ENCODE results near the gene AATK.

GRCh38 chr17:81103379-81103778 is 62.6 kb downstream of the AATK start:
- TF ChIP-seq CTCF (IDR thresholded peaks at IDR 0.05 in 8 of 11, conservative IDR thresholded peaks at IDR 0.05 in 3 of 11) (no peak), POLR2AphosphoS5 (IDR thresholded peaks at IDR 0.05) (peak in 1 of 3 donors; percentile 6)
